IgD-negative memory B cell (primary cell): ENCODE results near the gene CR2. TPM values are rescaled to one million over a fixed set of nuclear protein-coding genes. Genes with fewer than 3 reads are reported as not detected.
"Not testable (repeated sequence)": the region's sequence is repeated elsewhere in the genome, so short reads cannot be mapped to it uniquely, and the experiment has no call there.

Experiments
- H3K27ac Mint-ChIP-seq, 3 donors: one replicate each; pipeline ENCODE4 v1.8.0; 2020 to 2022; ENCODE audit warnings: mild to moderate bottlenecking in 3 of 3, mixed read lengths in 3 of 3, moderate library complexity in 1 of 3
- H3K27me3 Mint-ChIP-seq: one replicate; pipeline ENCODE4 v1.8.0; 2021; ENCODE audit warnings: mixed read lengths
- H3K36me3 Mint-ChIP-seq: one replicate; pipeline ENCODE4 v1.8.0; 2020; ENCODE audit warnings: mild to moderate bottlenecking, mixed read lengths
- H3K4me1 Mint-ChIP-seq, 3 donors: one replicate each; pipeline ENCODE4 v1.8.0; 2020 to 2022; ENCODE audit warnings: mixed read lengths in 3 of 3, mild to moderate bottlenecking in 1 of 3
- H3K4me3 Mint-ChIP-seq, 4 donors: one replicate each; pipeline ENCODE4 v1.8.0; 2020 to 2022; ENCODE audit warnings: mild to moderate bottlenecking in 4 of 4, mixed read lengths in 4 of 4, moderate library complexity in 3 of 4
- H3K9me3 Mint-ChIP-seq, 3 donors: one replicate each; pipeline ENCODE4 v1.8.0; 2020 to 2021; ENCODE audit warnings: mixed read lengths in 3 of 3, mild to moderate bottlenecking in 1 of 3
- polyA plus RNA-seq: library from polyadenylated mRNA; unstranded; fragments of 300-500 nt; fragmentation: Illumina TruSeq; gene quantifications from one replicate; pipeline ENCODE4 v1.2.3, GENCODE V29; 2021

Gene CR2
- polyA plus RNA-seq, 1 donor from 2014 or later: 44.7 TPM

DNA sequence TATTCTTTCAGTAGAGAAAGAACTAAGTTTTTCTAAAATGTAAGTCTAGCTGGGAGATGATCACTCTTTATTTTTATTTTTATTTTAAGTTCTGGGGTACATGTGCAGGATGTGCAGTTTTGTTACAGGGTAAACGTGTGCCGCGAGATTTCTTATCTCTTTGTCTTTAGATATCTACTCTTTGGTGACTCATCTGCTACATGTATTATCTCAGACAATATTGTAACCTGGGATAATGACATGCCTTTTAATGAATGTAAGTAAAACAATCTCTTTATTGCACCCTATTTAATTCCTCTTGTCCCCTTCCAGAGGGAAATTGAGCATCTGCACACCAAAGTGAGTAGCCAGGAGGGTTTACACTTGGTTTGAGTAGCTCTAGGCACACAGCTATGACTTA lies 9.4 kb downstream of the CR2 start:
- no peaks in the 10 kb centered on the region for H3K27me3 Mint-ChIP-seq
- peak overlapping the region in 1 of 3 donors; percentile 6 for H3K27ac Mint-ChIP-seq
- H3K9me3 Mint-ChIP-seq: no peaks in the 10 kb centered on the region
- H3K36me3 Mint-ChIP-seq: peaks cover 7% of the 10 kb centered on the region
- H3K4me3 Mint-ChIP-seq: no peak overlapping the region
- H3K4me1 Mint-ChIP-seq: peaks cover 27 to 33% (median 27%) of the 10 kb centered on the region in 3 donors

DNA sequence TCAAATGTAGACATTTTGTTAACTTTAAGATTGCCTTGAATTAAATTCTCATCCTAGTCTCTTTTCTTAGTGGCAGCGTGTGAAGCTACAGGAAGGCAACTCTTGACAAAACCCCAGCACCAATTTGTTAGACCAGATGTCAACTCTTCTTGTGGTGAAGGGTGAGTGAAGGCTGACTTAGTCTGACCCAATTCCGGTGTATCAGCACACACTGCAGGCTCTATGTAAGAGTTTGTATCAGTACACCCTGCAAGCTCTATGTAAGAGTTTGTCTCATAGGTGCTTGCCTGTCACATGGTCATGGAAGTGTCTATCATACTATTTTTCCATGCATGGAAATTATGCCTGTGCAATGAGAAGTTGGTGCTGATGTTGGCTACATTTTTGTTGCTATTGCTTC lies 16.8 kb downstream of the CR2 start:
- Mint-ChIP-seq H3K4me1 (peaks cover 0 to 2% (median 1%) of the 10 kb centered on the region in 3 donors), H3K4me3 (no peak overlapping the region)

DNA sequence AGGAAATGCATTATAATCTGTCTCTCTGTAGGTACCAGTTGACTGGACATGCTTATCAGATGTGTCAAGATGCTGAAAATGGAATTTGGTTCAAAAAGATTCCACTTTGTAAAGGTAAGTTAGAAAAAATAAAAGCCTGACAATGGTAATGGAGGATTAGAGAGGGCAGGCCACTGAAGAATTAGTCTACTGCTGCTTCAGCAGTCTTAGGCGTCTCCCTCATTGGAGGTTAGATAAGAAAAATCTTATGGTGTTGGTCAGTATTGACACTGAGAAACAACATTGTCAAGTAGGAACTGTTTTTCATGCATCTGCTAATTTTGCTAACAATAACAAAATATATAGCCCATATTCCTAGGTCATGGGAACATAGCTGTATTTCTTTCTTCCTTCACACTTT lies 20.1 kb downstream of the CR2 start:
- H3K9me3 Mint-ChIP-seq: peaks cover 0 to 4% (median 0%) of the 10 kb centered on the region in 3 donors
- H3K36me3 Mint-ChIP-seq: peaks cover 2% of the 10 kb centered on the region
- no peak overlapping the region for H3K4me3 Mint-ChIP-seq
- H3K27ac Mint-ChIP-seq: no peak overlapping the region
- no peaks in the 10 kb centered on the region for H3K27me3 Mint-ChIP-seq
- peaks cover 0 to 5% (median 2%) of the 10 kb centered on the region in 3 donors for H3K4me1 Mint-ChIP-seq

More for the DNA sequence above, 16.8 kb downstream of the CR2 start:
- no peaks in the 10 kb centered on the region for H3K27me3 Mint-ChIP-seq
- peak overlapping the region in 2 of 3 donors; percentile 4 to 20 for H3K27ac Mint-ChIP-seq
- no peaks in the 10 kb centered on the region for H3K9me3 Mint-ChIP-seq
- H3K36me3 Mint-ChIP-seq: peaks cover 4% of the 10 kb centered on the region

DNA sequence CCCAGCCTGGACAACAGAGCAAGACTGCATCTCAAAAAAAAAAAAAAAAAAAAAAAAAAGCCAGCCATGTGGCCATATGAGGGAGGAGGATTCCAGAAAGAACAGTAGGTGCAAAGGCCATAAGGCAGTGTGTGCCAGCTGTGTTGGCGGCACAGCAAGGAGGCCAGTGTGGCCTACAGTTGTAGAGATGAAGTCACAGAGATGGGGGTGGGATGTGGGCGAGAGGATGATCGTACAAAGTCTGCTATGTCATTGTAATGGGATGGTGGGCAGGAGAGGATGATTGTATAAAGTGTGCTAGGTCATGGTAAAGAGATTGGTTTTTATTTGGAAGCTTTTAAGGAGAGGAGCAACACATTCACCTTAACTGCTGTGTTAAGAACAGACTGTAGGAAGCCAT lies 32.1 kb downstream of the CR2 start:
- Mint-ChIP-seq H3K27ac (no peak overlapping the region), H3K27me3 (no peaks in the 10 kb centered on the region), H3K4me1 (no peaks in the 10 kb centered on the region), H3K9me3 (no peaks in the 10 kb centered on the region), H3K36me3 (peaks cover 8% of the 10 kb centered on the region), H3K4me3 (no peak overlapping the region)

DNA sequence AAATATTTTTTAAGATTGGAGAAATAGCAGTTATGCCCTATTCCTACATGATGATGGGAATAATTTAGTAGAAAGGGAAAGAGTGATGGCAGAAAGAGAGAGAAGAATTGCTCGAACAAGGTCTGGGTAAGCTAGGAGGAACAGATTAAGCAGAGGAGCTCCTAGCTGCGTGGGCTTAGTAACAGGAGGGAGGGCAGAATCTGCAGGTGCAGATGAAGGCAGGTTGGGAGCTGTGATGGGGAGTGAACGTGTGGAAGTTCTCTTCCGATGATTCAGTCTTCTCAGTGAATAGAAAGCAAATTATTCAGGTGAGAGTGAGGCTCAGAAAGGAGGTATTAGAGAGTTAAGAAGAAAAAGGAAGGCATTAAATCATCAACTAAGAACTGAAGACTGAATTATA lies 33.5 kb downstream of the CR2 start:
- H3K36me3 Mint-ChIP-seq: peaks cover 8% of the 10 kb centered on the region
- peak overlapping the region in 2 of 3 donors; percentile 6 for H3K27ac Mint-ChIP-seq
- H3K4me1 Mint-ChIP-seq: no peaks in the 10 kb centered on the region
- H3K9me3 Mint-ChIP-seq: no peaks in the 10 kb centered on the region
- H3K4me3 Mint-ChIP-seq: no peak overlapping the region
- no peaks in the 10 kb centered on the region for H3K27me3 Mint-ChIP-seq

DNA sequence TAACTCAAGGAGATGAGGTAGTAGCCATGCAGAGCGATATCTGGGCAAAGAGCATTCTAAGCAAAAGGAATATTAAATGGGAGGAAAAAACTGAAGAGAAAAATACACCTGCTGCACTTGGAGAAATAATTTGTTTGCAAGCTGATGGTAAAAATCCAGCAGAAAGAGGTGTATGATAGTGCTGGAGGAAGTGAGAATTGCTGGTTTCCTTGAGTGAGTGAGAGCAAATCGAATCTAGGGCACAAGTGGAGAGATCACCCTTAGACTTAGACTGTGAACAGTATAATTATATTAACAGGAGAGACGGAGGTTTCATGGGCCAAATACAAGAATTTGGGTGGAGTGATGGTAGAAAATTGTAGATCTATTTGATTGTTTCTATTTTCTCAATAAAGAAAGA lies 39.1 kb downstream of the CR2 start:
- Mint-ChIP-seq H3K36me3 (peaks cover 5% of the 10 kb centered on the region), H3K4me1 (peaks cover 12 to 14% (median 14%) of the 10 kb centered on the region in 3 donors), H3K9me3 (no peaks in the 10 kb centered on the region), H3K4me3 (no peak overlapping the region), H3K27me3 (no peaks in the 10 kb centered on the region), H3K27ac (no peak overlapping the region)

DNA sequence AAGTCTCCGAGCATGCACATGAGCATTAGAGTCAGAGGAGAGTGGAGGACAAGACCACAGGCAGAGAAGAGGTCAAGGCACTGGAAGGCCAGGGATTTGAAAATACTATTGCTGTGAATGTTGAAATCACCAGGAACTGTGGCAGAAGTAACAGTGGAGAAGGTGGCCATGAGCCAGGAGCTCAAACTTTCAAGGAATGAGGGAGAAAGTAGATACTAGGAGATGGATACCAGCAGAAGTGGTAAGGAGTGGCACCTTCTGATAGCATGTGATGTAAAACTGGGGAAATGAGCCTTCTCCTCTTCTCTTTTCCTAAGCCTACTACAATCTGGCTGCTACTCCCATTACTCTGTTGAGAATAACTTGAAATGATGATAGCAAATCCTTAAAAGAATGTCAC lies 40.0 kb downstream of the CR2 start:
- no peaks in the 10 kb centered on the region for H3K9me3 Mint-ChIP-seq
- peaks cover 2% of the 10 kb centered on the region for H3K27me3 Mint-ChIP-seq
- H3K4me1 Mint-ChIP-seq: peaks cover 16 to 20% (median 19%) of the 10 kb centered on the region in 3 donors
- no peak overlapping the region for H3K27ac Mint-ChIP-seq
- peaks cover 5% of the 10 kb centered on the region for H3K36me3 Mint-ChIP-seq
- no peak overlapping the region for H3K4me3 Mint-ChIP-seq

DNA sequence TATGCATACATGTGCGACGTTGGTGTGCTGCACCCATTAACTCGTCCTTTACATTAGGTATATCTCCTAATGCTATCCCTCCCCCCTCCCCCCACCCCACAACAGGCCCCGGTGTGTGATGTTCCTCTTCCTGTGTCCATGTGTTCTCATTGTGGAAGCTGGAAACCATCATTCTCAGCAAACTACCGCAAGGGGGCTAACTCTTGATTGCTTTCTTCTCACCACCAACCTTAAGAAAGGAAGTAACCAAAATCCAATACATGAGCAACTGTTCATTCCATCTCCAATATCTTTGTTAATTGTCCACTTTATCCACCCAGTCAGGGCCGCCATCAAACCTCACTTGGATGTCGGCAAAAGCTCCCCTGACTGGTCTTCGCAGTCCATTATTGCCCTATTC lies 41.2 kb downstream of the CR2 start:
- not testable (repeated sequence) for H3K36me3 Mint-ChIP-seq, H3K9me3 Mint-ChIP-seq, H3K27me3 Mint-ChIP-seq
- peak overlapping the region; percentile 91 to 97 (median 96) for H3K4me3 Mint-ChIP-seq
- peaks cover 22 to 26% (median 24%) of the 10 kb centered on the region in 3 donors for H3K4me1 Mint-ChIP-seq
- peak overlapping the region; percentile 87 to 96 (median 96) for H3K27ac Mint-ChIP-seq

DNA sequence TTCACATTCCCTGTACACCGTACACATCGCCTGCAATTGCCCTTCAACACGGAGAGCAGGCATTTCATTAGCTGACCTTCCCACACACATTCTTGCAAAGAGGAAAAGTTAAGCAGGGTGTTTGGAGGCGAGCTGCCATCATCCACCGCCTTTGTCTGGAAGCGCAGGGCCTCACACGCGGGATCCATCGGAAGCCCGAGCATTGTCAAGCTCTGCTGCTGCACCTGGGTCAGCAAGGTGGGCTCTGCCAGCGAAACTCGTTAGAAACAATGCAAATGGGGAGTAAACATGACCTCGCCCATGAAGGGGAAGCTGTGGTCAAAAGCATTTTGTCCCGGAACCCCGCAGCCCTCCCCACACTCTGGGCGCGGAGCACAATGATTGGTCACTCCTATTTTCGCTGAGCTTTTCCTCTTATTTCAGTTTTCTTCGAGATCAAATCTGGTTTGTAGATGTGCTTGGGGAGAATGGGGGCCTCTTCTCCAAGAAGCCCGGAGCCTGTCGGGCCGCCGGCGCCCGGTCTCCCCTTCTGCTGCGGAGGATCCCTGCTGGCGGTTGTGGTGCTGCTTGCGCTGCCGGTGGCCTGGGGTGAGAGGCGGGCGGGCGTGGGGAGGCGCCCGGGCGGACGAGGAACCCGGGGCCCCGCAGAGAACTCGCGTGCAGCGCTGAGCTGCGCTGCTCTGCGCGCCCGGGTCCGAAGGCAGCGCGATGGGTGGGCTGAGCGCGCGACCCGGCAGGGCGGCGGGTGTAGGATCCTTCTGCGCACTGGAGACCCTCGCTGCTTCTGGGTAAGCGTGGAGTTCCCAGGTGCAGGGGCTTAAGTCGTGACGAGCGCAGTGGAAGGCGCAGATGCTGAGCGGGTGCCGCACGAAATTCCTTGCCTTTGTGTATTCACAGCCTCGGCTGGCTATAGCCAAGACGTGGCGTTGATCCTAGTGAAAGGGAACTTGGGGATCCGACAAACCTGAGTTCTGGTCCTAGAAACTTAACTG lies 42.0 kb downstream of the CR2 start, which contains the start of gene CR1:
Gene CR1, plus strand, starts transcription at position 357 of the 992 bp plus-strand sequence. Its CDS starts 111 bp downstream, at position 468.
- Mint-ChIP-seq H3K27me3 (peaks cover 2% of the 10 kb centered on the region), H3K27ac (peak within 1 kb of the TSS; percentile 87 to 96 (median 96)), H3K4me3 (peak within 1 kb of the TSS; percentile 91 to 97 (median 96)), H3K9me3 (no peaks in the 10 kb centered on the region), H3K4me1 (peaks cover 22 to 28% (median 26%) of the 10 kb centered on the region in 3 donors), H3K36me3 (no peaks in the 10 kb centered on the region)

DNA sequence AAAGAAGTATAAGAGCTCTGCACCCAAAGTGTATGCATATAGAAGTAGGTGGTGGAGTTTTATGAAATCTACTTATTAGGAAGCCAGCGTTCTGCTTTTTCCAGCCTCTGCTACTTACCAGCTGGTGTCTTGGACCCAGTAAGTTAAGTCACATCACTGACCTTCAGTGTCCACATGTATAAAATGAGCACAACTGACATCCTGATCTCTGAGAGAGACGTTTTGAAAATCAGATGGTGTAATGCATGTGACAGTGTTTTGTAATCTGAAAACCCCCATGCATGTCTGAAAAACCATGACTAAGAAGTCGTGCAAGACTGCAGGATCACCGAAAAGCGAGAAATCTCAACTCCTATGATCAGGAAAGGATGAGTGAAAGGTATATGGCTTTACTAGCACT lies 43.8 kb downstream of the CR2 start:
- Mint-ChIP-seq H3K27ac (peak overlapping the region; percentile 77 to 96 (median 87)), H3K9me3 (no peaks in the 10 kb centered on the region), H3K27me3 (peaks cover 2% of the 10 kb centered on the region), H3K4me3 (peak overlapping the region; percentile 91 to 97 (median 96)), H3K4me1 (peaks cover 22 to 32% (median 31%) of the 10 kb centered on the region in 3 donors), H3K36me3 (no peaks in the 10 kb centered on the region)

DNA sequence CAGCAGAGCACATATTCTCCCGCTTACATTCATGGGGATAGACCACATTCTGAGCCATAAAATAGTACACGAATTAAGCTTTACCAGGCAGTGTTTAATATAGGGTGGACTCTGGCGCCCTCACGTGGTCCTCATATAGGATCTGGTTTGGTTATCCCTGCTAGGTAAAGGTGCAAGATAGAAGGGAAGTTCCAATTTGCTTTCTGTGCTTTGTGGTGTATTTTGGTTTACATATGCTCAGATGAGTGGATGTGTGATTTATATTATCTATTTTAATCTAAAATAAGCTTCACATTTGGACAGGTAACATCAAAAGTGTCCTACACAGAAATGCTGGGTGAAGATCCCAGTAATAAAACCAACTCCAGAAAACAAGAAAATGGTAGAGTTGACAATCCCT lies 45.4 kb downstream of the CR2 start:
- Mint-ChIP-seq H3K36me3 (no peaks in the 10 kb centered on the region), H3K9me3 (no peaks in the 10 kb centered on the region), H3K27ac (peak overlapping the region in 2 of 3 donors; percentile 1 to 4), H3K4me3 (peak overlapping the region in 3 of 4 donors; percentile 3 to 55 (median 48)), H3K27me3 (peaks cover 2% of the 10 kb centered on the region), H3K4me1 (peaks cover 22 to 36% (median 33%) of the 10 kb centered on the region in 3 donors)

DNA sequence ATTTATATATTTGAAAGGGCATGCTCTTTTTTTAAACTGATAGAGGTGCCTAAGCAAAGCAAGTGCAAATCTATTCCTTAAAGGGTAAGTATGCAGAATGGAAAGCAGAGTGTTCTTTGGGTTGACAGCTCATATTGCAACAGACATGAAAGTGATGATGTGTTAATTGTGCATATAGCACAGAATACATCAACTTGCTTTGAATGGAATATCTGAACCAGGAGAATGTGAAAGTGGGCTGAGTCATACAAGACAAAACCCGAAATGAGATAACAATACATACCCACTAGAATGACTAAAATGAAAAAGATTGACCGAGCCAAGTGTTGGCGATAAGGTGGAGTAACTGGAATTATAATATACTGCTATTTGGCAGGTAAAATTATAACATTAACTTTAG lies 46.2 kb downstream of the CR2 start:
- peaks cover 2% of the 10 kb centered on the region for H3K27me3 Mint-ChIP-seq
- no peaks in the 10 kb centered on the region for H3K36me3 Mint-ChIP-seq
- H3K4me1 Mint-ChIP-seq: peaks cover 21 to 35% (median 32%) of the 10 kb centered on the region in 3 donors

DNA sequence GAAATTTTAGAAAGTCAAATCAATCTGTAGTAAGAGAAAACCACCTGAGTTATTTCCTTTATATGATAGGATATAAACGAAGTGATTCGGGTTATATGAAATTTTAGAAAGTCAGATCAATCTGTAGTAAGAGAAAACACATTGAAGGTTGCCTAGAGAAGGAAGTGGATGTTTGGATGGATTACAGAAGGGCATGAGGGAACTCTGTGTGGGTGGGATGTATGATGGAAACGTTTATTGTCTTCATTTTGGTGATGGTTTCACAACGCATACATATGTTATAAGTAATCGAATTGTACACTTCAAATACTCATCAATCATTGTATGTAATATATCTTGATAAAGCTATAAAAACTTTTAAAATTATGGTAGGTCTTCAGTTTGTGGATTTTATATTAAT lies 46.9 kb downstream of the CR2 start:
- Mint-ChIP-seq H3K36me3 (no peaks in the 10 kb centered on the region), H3K4me1 (peaks cover 14 to 30% (median 26%) of the 10 kb centered on the region in 3 donors), H3K4me3 (no peak overlapping the region), H3K9me3 (no peaks in the 10 kb centered on the region), H3K27me3 (peaks cover 2% of the 10 kb centered on the region), H3K27ac (no peak overlapping the region)

More for the DNA sequence above, 46.2 kb downstream of the CR2 start:
- Mint-ChIP-seq H3K27ac (no peak overlapping the region), H3K9me3 (no peaks in the 10 kb centered on the region), H3K4me3 (no peak overlapping the region)

DNA sequence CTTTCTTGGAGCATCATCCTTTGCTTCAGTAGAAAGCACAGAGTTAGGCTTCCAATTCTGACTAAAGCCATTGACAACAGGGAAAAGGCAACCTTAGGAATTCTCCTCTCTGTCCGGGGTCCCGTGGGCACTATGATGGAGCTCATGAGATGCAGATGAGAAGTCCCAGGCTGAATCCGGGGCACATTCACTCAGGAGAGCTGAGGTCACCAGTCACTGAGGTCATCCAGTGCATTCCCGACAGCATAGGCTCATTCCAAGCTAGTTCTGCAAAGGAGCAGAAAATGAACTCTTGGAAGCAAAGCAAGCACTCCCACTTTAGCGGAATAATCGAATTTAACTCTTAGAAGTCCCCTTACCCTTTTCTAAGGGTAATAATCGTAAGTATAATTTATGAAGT lies 48.6 kb downstream of the CR2 start:
- Mint-ChIP-seq H3K9me3 (no peaks in the 10 kb centered on the region), H3K4me1 (peaks cover 14 to 27% (median 24%) of the 10 kb centered on the region in 3 donors), H3K4me3 (no peak overlapping the region), H3K36me3 (no peaks in the 10 kb centered on the region), H3K27me3 (peaks cover 2% of the 10 kb centered on the region), H3K27ac (no peak overlapping the region)

DNA sequence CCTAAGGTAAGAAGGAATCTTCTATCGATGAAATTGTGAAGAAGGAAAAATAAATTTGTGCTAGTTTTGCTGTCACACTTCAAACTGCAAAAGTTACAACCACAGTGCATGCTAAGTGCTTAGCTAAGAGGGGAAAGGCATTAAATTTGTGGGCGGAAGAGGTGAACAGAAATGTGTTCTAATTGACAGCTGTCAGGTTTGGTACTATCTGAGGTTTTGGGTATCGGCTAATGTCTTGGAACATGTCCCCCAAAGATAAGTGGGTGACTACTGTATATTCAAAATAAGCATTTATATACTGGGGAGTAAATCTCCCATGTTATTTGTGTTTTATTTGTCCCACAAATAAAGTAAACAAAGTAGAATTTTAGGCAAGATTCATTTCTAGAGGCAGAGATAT lies 49.8 kb downstream of the CR2 start:
- Mint-ChIP-seq H3K4me1 (peaks cover 8 to 19% (median 16%) of the 10 kb centered on the region in 3 donors), H3K9me3 (no peaks in the 10 kb centered on the region), H3K27ac (no peak overlapping the region), H3K36me3 (no peaks in the 10 kb centered on the region), H3K27me3 (peaks cover 2% of the 10 kb centered on the region), H3K4me3 (no peak overlapping the region)
